IPS-NIHi7 (cell line): ENCODE data around the gene GDPGP1.
"Not testable (repeated sequence)": the region's sequence is repeated elsewhere in the genome, so short reads cannot be mapped to it uniquely, and the experiment has no call there.

Experiments used
- DNase-seq: peaks from one replicate; pipeline ENCODE4 v3.0.0; 2012; ENCODE audit warnings: mixed read lengths; ENCODE audit errors: extremely low spot score

Gene GDPGP1

DNA sequence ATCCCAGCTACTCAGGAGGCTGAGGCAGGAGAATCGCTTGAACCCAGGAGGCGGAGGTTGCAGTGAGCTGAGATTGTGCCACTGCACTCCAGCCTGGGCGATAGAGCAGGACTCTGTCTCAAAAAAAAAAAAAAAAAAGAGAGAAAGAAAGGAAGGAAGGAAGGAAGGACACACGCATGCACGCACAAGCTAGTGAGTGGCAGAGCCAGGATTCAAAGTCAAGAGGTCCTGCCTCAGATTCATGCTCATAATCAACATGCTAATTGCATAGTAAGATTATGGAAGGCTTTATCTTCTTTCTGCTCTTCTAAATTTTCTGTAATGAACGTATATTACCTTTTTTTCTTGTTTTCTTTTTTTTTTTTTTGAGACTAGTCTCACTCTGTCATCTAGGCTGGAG, 26.7 kb downstream of the GDPGP1 start:
- not testable (repeated sequence) for DNase-seq

DNA sequence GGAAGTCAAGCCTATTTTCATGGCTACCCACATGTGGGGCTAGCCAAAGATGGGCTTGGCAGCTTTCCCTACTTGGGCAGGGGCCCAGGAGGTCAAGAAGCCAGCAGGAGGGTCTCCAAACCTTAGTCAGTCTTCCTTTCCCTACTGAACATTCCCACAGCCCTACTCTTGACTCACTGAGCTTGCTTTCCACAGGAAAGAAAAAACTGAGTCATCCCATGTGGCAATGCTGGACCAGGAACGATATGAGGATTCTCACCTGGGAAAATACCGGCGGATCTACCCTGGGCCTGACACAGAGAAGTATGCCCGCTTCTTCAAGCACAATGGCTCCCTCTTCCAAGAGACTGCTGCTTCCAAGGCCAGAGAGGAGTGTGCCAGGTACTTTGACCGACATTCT, 27.8 kb downstream of the GDPGP1 start:
- DNase-seq = no peak

DNA sequence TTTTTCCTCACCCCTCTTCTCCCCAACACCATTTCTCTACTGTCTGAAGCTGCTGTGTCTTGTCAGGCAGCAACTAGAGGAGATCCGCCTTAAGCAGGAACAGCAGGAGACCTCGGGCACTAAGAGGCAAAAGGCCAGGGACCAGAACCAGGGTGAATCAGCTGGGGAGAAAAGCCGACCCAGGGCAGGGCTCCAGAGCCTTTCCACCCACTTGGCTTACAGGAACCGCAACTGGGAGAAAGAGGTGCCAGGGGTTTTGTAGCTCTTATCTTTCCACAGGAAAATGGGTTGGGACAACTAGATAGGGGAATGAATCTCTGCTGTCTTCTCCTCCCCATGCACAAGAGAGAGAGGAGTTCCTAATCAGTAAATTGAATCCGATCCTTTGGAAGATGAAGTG, 28.4 kb downstream of the GDPGP1 start:
- DNase-seq = no peak

DNA sequence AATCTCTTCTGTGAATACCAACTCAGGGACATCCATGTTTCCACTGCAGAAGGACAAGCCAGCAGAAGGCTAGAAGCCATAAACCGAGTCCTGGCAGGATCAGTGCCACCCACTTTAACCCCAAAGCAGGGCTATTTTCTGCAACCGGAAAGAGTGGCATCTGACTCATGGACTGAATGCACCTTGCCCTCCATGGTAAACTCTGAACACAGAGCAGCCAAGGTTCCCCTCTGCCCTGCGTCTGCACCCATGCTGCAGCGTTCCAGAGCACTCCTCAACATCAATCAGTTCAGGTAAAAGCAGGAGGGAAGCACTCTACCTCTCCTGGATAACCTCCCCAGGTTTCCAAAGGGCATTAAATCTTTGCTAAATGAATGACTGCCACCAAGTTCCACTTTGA, 30.7 kb downstream of the GDPGP1 start:
- no peak for DNase-seq

DNA sequence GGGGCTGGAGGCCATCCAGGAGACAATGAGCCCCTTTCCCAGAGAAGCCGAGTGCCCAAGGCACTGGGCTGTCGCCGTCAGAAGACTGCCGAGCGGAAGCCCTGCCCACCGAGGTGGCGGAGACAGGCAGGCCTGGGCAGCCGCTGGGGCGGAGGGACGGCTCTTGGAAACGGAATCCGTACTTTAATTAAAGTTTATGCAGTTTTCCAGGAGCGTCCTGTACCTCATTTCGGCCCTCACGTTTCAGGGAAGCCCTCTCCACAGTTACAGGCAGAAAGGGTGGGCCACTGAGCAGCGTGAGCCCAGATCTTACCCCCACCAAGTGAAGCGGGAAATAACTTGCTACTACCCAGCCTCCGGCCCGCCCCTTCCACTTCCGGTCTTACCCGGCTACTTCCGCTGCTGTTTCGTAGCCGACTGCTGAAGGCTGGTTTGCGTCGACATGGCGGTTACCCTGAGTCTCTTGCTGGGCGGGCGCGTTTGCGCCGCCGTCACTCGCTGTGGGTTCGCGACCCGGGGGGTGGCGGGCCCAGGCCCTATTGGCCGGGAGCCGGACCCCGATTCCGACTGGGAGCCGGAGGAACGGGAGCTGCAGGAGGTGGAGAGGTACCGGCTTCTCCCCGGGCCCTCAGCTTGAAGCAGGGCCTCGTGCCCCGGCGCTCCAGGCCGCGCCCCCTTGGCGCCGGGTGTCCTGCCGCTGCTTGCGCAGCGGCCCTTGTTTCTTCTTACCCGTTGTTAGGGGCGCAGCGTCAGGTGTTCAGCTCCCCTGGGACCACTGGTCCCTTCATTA, 31.5 kb downstream of the GDPGP1 start, which contains the start of gene NGRN:
NGRN (plus strand) TSS at position 402 of the 790 bp plus-strand sequence; CDS start at position 443, 41 bp downstream.
- DNase-seq = peak; percentile 86

DNA sequence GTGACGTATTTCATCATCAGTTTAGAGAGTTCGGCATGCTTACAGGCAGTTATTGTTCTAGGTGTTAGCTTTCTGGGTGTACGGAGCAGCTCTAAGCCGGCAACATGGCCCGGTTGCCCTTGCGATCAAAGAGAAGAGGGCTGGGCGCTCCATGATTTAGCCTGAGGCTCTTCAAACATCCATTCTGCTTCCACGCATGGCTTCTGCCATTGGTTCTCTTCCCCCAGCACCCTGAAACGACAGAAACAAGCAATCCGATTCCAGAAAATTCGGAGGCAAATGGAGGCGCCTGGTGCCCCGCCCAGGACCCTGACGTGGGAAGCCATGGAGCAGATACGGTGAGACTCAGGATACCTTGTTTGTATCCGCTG, 32.0 kb downstream of the GDPGP1 start:
- peak; percentile 49 for DNase-seq

DNA sequence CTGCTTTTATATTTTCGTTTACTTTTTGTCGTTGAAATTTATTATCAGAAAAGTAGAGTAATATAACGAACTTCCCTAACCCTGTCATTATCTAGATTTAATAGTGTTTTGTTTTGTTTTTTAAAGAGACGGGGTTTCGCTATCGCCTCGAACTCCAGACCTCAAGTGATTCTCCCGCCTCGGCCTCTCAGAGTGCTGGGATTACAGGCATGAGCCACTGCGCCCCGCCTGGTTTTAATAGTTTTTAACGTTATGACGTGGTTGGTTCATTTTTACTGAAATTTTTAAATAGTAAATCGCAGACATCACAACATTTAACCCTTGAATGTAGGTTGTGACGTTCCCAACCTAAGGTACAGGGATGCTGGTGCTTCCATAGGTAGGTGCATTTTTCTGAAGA, 32.5 kb downstream of the GDPGP1 start:
- DNase-seq = no peak

DNA sequence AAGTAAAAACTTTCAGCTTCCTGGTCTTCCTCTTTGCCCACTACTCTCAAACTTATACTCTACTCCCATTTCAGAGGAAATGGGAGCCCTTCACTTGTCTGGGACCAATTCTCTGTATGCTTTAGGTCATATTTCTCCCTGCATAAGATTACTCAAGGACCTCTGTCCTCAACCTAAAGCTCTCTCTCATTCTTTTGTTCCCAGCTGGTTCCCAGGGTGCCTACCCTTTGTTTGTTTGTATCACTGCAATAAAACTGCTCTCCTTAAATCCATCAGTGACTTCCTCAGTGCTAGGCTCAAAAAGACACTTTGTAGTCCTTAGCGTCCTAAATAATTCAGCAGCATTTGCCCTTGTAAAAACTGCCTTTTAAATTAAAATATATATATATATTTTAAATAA, 34.4 kb downstream of the GDPGP1 start:
- DNase-seq = no peak

DNA sequence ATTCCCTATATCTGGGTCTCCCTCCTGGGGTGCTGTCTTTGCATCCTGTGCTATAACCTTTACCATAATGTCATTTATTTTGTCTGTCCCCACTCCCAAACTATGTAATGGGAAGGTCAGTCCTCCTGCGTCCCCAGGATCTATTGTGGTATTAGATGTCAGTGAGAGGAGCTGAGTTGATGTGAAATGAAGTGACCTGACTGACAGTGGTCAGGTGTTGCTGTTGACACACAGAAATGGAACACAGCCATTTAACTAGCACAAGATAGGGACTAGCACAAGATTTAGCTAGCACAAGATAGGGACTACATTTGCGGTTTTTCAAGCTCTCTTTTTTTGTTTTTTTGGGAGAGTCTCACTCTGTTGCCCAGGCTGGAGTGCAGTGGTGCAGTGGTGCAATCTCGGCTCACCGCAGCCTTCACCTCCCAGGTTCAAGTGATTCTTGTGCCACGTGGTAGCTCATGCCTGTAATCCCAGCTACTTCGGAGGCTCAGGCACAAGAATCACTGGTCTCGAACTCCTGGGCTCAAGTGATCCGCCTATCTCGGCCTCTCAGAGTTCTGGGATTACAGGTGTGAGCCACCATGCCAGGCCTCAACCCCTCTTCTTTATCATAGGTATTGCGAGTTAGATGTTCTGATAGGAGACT, 36.6 kb downstream of the GDPGP1 start:
- DNase-seq = no peak

DNA sequence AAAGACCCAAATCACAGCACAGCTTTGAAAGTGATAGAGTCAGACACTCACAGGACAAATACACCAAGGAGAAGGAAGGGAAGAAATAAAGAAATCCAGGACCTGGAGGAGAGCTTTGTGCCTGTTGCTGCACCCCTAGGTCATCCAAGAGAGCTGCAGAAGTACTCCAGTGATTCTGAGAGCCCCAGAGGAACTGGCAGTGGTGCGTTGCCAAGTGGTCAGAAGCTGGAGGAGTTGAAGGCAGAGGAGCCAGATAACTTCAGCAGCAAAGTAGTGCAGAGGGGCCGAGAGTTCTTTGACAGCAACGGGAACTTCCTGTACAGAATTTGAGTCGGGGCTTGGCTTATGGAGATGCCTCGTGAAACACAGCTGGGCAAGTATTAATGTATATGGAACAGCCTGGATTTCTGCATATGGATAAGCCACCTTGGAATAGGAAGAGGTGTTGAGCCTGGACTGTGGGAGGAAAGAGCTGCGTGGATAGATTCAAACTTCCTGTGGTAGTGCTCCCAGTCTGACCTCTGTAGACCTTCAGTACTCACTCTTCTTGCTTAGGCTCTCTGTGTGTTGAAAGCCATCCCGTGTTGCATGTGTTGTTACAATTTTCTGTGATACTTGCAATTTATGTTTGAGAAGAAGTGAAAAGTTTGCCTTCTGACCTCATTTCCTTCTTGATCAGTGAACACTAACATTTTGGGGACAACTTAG, 37.6 kb downstream of the GDPGP1 start:
- DNase-seq = no peak

DNA sequence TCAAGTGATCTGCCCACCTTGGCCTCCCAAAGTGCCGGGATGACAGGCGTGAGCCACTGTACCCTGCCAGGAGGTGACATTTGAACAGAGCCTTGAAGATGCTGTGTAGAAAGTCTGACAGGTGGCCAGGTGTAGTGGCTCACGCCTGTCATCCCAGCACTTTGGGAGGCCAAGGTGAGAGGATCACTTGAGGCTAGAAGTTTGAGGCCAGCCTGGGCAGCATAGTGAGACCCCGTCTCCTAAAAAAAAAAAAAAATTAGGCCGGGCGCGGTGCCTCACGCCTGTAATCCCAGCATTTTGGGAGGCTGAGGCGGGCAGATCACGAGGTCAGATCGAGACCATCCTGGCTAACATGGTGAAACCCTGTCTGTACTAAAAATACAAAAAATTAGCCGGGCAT, 44.5 kb downstream of the GDPGP1 start:
- DNase-seq = not testable (repeated sequence)

DNA sequence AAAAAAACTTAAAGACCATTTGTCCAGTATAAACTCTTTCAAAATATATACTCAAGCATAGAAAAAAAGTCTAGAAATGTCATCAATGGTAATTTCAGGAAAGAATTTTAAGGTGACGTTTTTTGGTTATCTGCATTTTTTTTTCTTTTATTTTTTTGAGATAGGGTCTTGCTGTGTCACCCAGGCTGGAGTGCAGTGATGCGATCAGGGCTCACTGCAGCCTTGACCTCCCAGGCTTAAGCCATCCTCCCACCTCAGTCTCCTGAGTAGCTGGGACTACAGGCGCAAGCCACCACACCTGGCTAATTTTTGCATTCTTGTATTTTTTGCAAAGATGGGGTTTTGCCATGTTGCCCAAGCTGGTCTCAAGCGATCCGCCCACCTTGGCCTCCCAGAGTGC, 46.7 kb downstream of the GDPGP1 start:
- DNase-seq = not testable (repeated sequence)

DNA sequence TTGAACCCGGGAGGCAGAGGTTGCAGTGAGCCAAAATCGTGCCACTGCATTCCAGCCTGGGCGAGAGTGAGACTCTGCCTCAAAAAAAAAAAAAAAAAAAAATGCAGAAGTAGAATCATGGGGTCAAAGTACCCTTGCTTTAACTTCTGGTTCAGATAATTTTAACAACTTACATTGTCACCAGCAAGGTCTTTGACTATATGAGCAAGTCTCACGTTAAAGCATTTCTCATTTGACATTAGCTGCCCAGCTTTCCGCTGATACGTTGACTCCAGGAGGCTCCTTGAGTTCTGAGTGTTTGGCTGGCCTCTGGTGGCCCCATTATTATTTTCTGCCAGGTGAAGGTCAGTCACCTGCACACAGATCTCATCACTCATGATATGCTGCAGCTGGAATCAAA, 47.6 kb downstream of the GDPGP1 start:
- not testable (repeated sequence) for DNase-seq

DNA sequence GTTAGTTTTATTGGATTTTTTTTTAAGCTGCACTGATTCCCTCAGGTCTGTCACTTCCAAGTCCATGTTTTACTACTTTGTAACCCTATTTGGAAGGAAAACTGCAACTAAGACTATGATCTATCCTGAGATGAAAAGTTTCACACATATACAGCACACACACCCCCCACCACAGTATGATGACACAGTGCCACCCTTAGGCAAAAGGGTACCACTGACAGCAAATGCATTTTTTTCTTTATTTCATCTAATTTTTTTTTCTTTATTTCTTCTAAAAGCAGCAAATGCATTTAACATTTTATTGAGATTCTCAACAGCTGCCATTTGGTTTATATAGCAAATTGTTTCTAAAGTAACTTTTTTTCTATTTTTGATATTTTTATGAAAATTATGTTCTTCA, 52.7 kb downstream of the GDPGP1 start:
- no peak for DNase-seq

DNA sequence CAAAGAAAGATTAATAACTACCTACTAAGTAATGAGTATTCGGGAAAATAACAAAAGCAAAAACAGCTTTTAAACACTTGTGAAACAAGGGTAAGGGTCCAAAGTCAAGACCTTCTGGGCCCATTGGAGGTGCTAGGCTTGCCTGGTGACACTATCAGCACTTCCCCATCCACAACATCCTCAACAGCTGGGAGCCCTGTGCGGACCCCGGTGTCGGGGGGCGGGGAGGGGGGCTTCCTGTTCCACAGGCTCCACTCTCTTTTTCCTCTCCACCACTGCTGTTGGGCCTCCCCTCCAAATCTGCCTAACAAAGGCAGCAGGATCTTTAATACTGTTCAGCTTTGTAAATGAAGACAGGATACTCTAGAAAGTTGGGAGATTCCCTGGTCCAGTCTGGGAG, 53.1 kb downstream of the GDPGP1 start:
- DNase-seq = no peak

DNA sequence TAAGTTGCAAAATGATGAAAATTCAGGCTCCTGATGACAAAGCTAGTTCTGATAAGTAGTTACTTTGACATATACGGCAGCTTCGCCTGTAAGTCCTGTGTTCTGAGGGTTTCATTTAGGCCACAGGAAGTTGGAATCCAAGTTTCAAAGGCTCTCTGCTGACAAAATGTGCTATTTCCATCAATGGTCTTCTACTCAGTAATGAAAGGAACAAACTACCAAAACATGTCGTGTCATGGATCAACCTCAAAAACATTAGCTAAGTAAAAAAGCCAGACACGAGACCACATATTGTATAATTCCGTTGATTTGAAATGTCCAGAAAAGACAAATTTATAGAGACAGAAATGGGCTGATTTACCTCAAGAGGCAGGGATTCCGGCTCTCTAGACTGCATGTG, 53.9 kb downstream of the GDPGP1 start:
- DNase-seq = no peak

DNA sequence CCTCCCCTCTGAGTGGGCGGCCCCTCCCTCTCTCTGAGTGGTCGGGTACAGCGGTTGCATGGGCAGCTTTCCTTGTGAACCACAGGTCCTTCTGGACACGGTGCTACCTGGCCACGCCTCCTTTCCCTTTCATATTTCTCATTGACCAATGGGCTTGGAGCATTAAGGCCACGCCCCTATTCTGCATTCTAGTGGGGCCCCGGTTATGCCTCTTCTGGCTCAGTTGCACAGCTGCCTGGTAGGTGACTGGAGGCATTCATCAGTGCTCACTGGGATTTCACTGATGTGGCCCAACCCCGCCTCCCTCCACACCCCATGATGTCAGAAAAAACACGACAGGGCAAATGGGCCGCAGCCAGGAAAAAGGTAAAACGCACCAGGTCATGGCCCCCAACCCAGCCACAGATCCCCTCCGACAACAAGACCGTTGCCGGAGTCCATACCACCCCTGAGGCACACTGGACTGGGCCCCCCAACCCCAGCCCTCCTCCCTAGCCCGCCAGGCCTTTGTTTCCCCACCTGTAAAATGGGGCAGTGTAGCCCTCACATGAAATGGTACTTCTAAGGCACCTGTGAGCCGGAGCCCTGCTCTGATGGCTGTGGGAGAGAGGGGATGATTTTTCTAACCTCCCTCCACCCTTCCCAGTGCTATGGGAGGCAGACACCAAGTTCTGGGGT, 57.8 kb downstream of the GDPGP1 start:
- DNase-seq = peak; percentile 34

DNA sequence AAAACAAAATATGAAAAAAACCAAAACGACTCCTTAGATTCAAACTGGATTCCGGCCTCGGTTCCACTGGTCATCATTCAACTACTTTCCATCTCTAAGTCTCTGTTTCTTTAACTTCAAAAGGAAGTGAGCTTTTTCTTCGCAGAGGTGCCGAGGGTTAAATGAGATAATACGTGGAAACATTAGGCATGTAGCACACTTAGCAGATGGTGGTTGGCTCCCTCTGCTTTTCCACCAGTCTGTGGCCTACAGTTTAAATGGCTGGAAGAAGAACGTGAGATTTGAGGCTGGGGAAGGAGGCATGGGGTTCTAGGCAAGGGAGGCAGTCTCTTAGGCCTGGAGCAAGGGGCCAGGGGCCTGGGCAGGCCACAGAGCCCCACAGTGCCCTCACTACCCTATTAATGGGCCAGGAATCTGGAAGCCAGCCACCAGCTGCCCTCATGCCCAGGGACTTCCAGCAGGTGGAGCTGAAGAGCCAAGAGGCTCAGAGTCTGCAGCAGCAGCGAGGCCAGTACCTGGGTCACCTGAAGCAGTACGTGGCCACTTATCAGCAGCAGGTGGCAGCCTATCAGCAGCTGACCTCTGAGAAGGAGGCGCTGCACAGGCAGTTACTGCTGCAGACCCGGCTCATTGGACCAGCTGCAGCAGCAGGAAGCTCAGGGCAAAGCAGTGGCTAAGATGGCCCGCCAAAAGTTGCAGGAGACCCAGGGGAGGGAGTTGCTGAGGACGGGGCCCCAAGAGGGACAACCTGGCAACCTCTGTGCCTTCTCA, 59.2 kb downstream of the GDPGP1 start:
- DNase-seq = peak; percentile 72

DNA sequence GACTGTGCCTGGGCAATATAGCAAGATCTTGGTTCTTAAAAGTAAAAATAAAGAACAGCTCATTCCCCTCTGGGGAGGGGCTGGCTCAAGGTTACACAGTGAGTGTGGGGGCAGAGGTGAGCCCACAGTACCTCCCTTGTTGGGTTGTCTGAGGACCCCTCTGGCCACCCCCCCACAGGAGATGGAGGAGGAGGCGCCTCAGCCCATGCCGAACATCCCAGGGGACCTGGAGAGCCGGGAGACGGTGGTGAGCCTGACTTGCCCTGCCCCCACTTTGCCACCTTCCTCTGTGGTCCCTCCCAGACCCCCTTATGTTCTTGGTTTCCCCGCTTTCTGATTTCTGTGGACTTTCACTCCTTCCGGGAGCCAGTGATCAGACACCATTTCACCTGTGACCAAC, 60.1 kb downstream of the GDPGP1 start:
- DNase-seq = no peak

DNA sequence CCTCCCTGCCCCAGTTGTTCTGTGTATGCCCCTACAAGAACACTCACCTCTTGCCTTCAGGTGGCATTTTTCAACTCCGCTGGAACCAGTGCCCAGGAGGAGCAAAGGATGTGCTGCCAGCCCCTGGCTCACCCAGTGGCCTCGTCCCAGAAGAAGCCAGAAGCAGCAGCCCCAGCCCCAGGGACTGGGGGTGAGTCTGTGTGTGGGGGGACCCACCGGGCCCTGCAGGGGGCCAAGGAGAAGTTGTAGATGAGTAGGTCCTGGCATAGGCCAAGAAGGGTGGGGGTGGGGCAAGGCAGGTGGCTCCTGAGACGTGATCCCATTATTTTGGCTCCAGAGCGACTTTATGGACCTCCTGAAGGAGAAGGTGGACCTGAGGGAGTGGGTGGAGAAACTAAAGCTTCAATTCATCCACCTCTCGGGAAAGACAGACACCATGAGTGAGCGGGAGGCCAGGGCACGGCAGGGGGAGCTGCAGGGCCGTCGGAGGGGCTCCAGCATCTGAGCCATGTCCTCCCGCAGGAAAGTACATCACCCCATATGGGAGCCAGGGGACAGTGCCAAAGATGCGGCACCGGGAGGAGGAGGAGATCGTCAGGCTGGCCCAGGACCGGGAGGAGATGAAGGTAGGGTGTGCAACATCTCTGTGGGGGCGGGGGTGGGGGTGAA, 60.7 kb downstream of the GDPGP1 start:
- no peak for DNase-seq

DNA sequence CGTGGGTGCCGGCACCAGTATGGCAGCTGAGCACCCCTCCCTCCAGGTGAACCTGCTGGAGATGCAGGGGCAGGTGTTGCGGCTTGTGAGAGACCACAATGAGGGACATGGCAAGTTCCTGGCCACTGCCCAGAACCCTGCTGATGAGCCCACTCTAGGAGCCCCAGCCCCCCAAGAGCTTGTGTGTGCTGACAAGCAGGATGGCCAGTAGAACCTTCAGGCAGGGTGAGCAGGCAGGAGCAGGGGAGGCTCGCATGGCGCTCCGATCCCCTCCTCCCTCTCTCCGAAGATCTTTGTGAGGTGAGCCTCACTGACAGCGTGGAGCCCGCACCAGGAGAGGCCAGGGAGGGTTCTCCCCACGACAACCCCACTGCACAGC, 61.2 kb downstream of the GDPGP1 start:
- DNase-seq = no peak
